K562 (cell line): ENCODE results near the gene TBL1X. TPM values are rescaled to one million over a fixed set of nuclear protein-coding genes. Genes with fewer than 3 reads are reported as not detected.

Source experiments
- BACH1 ChIP-seq: fragments of 200-800 bp; sonication (Bioruptor generic); IDR thresholded peaks from 2 replicates; pipeline ENCODE4 v1.6.1; 2016; ENCODE audit warnings: missing genetic modification characterization, missing compliant biosample characterization
- ESRRB ChIP-seq: fragments of 250-450 bp; sonication (Bioruptor Pico); IDR thresholded peaks from 2 replicates; pipeline ENCODE4 v1.5.0; 2020; ENCODE audit warnings: mild to moderate bottlenecking, moderate library complexity, borderline replicate concordance
- FOXJ2 ChIP-seq: fragments of 200-800 bp; sonication (Bioruptor generic); IDR thresholded peaks from 2 replicates; pipeline ENCODE4 v1.6.1; 2016; ENCODE audit warnings: missing genetic modification characterization, missing compliant biosample characterization
- MYC ChIP-seq, 2 experiments: fragments of 250-450 bp in 1 of 2; sonication (Bioruptor Pico) in 1 of 2; IDR thresholded peaks; 2 replicates each; pipeline versions ENCODE4 v1.5.1 to v1.6.1; 2012 to 2021; ENCODE audit warnings: low read depth in 2 of 2, borderline replicate concordance in 1 of 2, improper control_type of control experiment in 1 of 2, low read length in 1 of 2, mild to moderate bottlenecking in 1 of 2, moderate library complexity in 1 of 2
- NR2F6 ChIP-seq: fragments of 450-650 bp; formaldehyde crosslinking; IDR thresholded peaks from 2 replicates; pipeline ENCODE4 v1.4.0; 2020; ENCODE audit warnings: mild to moderate bottlenecking
- TARDBP ChIP-seq: fragments of 450-650 bp; IDR thresholded peaks from 2 replicates; pipeline ENCODE4 v1.6.1; 2016
- ZC3H4 ChIP-seq: sonication (generic); formaldehyde crosslinking; IDR thresholded peaks from 2 replicates; pipeline ENCODE4 v1.9.0; 2021; ENCODE audit warnings: missing genetic modification reagents, borderline replicate concordance
- ZKSCAN8 ChIP-seq: fragments of 200-800 bp; sonication (Bioruptor generic); IDR thresholded peaks from 2 replicates; pipeline ENCODE4 v1.6.1; 2016; ENCODE audit warnings: missing genetic modification characterization, missing compliant biosample characterization
- ZNF224 ChIP-seq: sonication (generic); formaldehyde crosslinking; IDR thresholded peaks from 2 replicates; pipeline ENCODE4 v1.8.0; 2022; ENCODE audit warnings: mild to moderate bottlenecking, missing genetic modification reagents
- ZNF408 ChIP-seq: fragments of 250-450 bp; sonication (Bioruptor Pico); IDR thresholded peaks from 2 replicates; pipeline ENCODE4 v1.4.0; 2020; ENCODE audit warnings: low read depth, mild to moderate bottlenecking, moderate library complexity
- ZNF445 ChIP-seq: fragments of 250-450 bp; sonication (Bioruptor Pico); IDR thresholded peaks from 2 replicates; pipeline ENCODE4 v1.4.0; 2020; ENCODE audit warnings: low read depth, mild to moderate bottlenecking, moderate library complexity
- ZNF764 ChIP-seq: fragments of 250-450 bp; sonication (Bioruptor Pico); IDR thresholded peaks from 2 replicates; pipeline ENCODE4 v1.4.0; 2020; ENCODE audit warnings: low read depth, mild to moderate bottlenecking, moderate library complexity
- polyA plus RNA-seq, 8 experiments: library from polyadenylated mRNA; depleted of rRNA in 4 of 8; stranded (reverse) in 5 of 8; unstranded in 3 of 8; fragments of >200 nt; fragmentation: Nextera tagmentation in 2 of 8; fragmentation: Illumina TruSeq in 1 of 8; extraction: Ambion mirVana in 2 of 8; extraction: Trizol in 1 of 8; gene quantifications; 2 replicates each; pipeline versions ENCODE4 v1.2.1 to v1.2.3, GENCODE V29; 2011 to 2014; ENCODE audit warnings: inconsistent platforms in 1 of 8, missing spikeins in 1 of 8
- total RNA-seq, 7 experiments: library from RNA; depleted of rRNA in 6 of 7; stranded (reverse); fragments of >200 nt in 6 of 7; fragmentation: Illumina TruSeq in 2 of 7; extraction: Trizol in 2 of 7; gene quantifications; 2 replicates each; pipeline versions ENCODE4 v1.2.1 to v1.2.3, GENCODE V29; 2011 to 2021; ENCODE audit warnings: low replicate concordance in 1 of 7
- TF ChIP-seq, protein P1 (sequence below): fragments of 450-650 bp; IDR thresholded peaks from 2 replicates; pipeline ENCODE4 v1.6.1; 2016; ENCODE audit warnings: low read depth
- TF ChIP-seq, protein P2 (sequence below), 2 experiments: IDR thresholded peaks; 2 replicates each; pipeline ENCODE4 v1.6.1; 2012; ENCODE audit warnings: improper control_type of control experiment in 2 of 2, low read depth in 2 of 2, low read length in 2 of 2, borderline replicate concordance in 1 of 2
- TF ChIP-seq, protein P3 (sequence below): fragments of 450-650 bp; IDR thresholded peaks from 2 replicates; pipeline ENCODE4 v1.6.1; 2016; ENCODE audit warnings: mild to moderate bottlenecking

Gene TBL1X
- total and polyA plus RNA-seq, 9 of the 15 experiments (the other 6 are each of a cell fraction or from before 2014, with no cell fraction given), result 6.0 to 49.6 (median 19.7) TPM

DNA sequence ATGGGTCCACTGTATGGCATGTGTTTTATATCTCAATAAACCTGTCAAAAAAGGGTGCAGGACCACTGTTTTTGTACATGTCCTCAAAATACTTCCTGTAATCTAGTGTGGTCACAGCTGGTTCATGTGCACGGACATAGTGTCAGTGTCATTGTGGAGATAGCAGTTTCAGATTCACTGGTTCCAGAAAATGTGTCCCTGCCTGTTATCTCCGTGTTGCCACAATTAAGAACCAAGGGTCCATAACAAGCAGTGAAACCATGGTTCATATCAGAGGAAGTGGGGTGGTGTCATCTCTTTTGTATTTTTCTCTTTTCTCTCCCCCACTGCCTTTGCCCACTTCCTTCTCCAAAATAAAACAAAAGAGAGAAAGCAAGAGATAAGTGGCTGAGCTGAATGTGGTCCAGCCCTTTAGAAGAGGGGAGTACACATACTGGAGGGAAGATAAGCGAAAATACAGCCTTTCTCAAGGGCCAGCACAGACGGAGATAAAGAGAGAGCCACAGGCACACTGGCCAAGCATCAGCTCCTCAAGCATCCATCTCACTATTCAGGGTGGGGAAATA is 51.2 kb downstream of the TBL1X start (continued):
- TF ChIP-seq, protein P1, sequence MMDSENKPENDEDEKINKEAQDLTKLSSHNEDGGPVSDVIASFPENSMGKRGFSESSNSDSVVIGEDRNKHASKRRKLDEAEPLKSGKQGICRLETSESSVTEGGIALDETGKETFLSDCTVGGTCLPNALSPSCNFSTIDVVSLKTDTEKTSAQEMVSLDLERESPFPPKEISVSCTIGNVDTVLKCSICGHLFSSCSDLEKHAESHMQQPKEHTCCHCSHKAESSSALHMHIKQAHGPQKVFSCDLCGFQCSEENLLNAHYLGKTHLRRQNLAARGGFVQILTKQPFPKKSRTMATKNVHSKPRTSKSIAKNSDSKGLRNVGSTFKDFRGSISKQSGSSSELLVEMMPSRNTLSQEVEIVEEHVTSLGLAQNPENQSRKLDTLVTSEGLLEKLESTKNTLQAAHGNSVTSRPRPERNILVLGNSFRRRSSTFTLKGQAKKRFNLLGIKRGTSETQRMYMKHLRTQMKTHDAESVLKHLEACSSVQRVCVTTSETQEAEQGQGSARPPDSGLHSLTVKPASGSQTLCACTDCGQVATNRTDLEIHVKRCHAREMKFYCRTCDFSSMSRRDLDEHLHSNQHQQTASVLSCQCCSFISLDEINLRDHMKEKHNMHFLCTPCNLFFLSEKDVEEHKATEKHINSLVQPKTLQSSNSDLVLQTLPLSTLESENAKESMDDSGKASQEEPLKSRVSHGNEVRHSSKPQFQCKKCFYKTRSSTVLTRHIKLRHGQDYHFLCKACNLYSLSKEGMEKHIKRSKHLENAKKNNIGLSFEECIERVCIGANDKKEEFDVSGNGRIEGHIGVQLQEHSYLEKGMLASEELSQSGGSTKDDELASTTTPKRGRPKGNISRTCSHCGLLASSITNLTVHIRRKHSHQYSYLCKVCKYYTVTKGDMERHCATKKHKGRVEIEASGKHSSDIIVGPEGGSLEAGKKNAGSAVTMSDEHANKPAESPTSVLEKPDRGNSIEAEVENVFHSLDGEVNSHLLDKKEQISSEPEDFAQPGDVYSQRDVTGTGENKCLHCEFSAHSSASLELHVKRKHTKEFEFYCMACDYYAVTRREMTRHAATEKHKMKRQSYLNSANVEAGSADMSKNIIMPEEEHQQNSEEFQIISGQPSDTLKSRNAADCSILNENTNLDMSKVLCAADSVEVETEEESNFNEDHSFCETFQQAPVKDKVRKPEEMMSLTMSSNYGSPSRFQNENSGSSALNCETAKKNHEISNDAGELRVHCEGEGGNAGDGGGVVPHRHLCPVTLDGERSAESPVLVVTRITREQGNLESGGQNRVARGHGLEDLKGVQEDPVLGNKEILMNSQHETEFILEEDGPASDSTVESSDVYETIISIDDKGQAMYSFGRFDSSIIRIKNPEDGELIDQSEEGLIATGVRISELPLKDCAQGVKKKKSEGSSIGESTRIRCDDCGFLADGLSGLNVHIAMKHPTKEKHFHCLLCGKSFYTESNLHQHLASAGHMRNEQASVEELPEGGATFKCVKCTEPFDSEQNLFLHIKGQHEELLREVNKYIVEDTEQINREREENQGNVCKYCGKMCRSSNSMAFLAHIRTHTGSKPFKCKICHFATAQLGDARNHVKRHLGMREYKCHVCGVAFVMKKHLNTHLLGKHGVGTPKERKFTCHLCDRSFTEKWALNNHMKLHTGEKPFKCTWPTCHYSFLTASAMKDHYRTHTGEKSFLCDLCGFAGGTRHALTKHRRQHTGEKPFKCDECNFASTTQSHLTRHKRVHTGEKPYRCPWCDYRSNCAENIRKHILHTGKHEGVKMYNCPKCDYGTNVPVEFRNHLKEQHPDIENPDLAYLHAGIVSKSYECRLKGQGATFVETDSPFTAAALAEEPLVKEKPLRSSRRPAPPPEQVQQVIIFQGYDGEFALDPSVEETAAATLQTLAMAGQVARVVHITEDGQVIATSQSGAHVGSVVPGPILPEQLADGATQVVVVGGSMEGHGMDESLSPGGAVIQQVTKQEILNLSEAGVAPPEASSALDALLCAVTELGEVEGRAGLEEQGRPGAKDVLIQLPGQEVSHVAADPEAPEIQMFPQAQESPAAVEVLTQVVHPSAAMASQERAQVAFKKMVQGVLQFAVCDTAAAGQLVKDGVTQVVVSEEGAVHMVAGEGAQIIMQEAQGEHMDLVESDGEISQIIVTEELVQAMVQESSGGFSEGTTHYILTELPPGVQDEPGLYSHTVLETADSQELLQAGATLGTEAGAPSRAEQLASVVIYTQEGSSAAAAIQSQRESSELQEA, result no peak
- TF ChIP-seq, protein P2, sequence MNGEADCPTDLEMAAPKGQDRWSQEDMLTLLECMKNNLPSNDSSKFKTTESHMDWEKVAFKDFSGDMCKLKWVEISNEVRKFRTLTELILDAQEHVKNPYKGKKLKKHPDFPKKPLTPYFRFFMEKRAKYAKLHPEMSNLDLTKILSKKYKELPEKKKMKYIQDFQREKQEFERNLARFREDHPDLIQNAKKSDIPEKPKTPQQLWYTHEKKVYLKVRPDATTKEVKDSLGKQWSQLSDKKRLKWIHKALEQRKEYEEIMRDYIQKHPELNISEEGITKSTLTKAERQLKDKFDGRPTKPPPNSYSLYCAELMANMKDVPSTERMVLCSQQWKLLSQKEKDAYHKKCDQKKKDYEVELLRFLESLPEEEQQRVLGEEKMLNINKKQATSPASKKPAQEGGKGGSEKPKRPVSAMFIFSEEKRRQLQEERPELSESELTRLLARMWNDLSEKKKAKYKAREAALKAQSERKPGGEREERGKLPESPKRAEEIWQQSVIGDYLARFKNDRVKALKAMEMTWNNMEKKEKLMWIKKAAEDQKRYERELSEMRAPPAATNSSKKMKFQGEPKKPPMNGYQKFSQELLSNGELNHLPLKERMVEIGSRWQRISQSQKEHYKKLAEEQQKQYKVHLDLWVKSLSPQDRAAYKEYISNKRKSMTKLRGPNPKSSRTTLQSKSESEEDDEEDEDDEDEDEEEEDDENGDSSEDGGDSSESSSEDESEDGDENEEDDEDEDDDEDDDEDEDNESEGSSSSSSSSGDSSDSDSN (IDR thresholded peaks at IDR 0.05; ENCODE audit: borderline replicate concordance in 1 of 2, low read depth in 2 of 2, low read length in 2 of 2), result no peak
- TF ChIP-seq ZNF764 (CRISPR knock-in tag), result no peak
- TF ChIP-seq ZKSCAN8 (CRISPR knock-in tag), result no peak
- no peak; the same call in 1 of the 2 replicates for TF ChIP-seq MYC (IDR thresholded peaks at IDR 0.05; ENCODE audit: low read depth, low read length)
- no peak for TF ChIP-seq MYC (CRISPR knock-in tag; IDR thresholded peaks at IDR 0.05; ENCODE audit: borderline replicate concordance, low read depth)
- TF ChIP-seq BACH1, result no peak
- no peak for TF ChIP-seq ZNF445 (CRISPR knock-in tag)
- TF ChIP-seq NR2F6 (CRISPR knock-in tag), result no peak
- TF ChIP-seq, protein P3, sequence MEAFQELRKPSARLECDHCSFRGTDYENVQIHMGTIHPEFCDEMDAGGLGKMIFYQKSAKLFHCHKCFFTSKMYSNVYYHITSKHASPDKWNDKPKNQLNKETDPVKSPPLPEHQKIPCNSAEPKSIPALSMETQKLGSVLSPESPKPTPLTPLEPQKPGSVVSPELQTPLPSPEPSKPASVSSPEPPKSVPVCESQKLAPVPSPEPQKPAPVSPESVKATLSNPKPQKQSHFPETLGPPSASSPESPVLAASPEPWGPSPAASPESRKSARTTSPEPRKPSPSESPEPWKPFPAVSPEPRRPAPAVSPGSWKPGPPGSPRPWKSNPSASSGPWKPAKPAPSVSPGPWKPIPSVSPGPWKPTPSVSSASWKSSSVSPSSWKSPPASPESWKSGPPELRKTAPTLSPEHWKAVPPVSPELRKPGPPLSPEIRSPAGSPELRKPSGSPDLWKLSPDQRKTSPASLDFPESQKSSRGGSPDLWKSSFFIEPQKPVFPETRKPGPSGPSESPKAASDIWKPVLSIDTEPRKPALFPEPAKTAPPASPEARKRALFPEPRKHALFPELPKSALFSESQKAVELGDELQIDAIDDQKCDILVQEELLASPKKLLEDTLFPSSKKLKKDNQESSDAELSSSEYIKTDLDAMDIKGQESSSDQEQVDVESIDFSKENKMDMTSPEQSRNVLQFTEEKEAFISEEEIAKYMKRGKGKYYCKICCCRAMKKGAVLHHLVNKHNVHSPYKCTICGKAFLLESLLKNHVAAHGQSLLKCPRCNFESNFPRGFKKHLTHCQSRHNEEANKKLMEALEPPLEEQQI, result peak; percentile 88; the same call in 1 of the 2 replicates
- no peak for TF ChIP-seq FOXJ2
- TF ChIP-seq TARDBP, result no peak
- TF ChIP-seq ZC3H4 (CRISPR knock-in tag), result no peak
- no peak for TF ChIP-seq ESRRB (CRISPR knock-in tag)
- no peak for TF ChIP-seq ZNF408 (CRISPR knock-in tag)
- no peak for TF ChIP-seq ZNF224 (CRISPR knock-in tag)
